NOMO-1 treated with DMSO at 0.1 percent for 48 hours (cell line): ENCODE measurements around the gene DLG1.

Source experiments
- DNase-seq: peaks from one replicate; lab custom pipeline; 2025; ENCODE audit not compliant: unreplicated experiment; lab: John Stamatoyannopoulos, UW

Gene DLG1

DNA sequence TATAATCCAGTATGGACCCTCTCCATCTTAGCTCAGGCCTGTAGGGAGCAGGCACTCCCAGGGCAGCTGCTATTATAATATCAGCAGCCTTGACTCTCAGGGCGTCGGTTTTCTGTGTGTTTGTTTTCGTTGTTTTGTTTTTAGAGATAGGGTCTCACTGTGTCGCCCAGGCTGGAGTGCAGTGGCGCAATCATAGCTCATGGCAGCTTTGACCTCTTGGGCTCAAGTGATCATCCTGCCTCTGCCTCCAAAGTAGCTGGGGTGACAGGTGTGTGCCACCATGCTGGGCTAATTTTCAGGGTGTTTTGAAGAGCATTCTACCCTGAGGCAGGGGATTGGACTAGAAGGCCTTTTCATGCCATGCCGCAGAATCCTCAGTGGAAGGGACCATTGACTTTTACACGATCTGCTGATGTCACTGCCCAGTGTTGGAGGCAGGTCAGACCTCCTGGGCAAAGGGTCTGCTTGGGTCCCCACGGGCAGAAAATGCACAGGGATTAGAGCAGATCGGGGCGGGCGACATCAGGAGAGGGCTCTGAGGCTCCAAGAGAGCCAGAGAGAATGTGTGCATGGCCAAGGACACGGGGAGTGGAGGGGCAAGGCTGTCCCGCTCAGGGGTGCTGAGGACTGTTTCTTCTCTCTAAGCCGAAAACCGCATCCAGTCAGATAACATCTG is 276.5 kb downstream of the DLG1 start:
- DNase-seq = no peak

DNA sequence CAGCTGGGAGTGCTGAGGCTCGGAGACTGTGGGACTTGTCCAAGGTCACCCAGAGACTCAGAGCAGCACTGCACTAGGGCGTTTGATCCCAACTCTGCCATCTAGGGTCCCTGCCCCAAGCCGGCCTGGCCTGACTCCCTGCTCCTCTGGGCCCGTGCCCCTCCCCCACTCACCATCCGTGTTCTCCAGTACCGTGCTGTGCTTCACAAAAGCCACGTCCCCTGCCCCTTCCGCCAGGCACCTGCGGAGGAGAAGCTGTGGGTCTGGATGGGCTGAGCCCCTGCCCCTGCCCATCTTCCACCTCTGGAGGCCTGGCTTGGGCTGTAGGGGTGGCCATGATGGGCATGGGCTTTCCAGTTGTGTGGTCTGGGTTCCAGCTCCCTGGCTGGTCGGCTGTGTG is 277.2 kb downstream of the DLG1 start:
- no peak for DNase-seq

DNA sequence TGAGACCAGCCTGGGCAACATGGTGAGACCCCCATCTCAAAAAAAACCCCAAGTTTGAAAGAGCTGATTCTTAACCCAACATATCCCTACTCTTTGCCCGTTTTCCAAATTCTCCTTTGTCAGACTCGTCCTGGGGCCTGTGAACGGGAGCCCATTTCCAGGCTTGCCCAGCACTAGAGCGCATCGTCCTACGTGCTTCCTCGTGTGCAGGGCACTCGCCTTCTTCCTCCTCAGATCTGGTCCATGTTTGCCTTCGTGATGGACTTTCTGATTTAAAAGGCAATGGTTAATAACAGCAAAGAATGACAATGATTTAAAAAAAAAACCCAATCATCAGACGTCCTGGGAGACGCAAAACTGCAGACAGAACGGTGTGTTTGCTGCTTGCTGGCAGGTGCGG is 278.9 kb downstream of the DLG1 start:
- no peak for DNase-seq

DNA sequence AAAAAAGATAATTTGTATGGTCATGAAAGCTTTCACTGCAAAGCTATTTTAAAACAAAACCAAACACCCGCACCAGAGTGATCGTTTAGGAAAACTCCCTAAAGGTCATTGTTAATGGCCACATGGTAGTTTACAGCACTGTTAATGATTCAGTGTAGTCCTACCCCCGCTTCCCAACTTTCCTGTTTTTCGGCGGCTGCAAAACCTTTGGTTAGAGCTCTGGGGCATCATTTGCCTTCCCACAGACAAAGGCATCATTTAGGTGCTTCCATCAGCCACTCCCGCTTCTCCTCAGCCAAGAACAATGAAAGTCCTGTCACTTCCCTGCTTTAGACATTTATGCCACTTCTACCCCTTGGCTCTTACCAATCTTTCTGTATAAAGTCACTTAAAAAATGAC is 279.4 kb downstream of the DLG1 start:
- DNase-seq = no peak

DNA sequence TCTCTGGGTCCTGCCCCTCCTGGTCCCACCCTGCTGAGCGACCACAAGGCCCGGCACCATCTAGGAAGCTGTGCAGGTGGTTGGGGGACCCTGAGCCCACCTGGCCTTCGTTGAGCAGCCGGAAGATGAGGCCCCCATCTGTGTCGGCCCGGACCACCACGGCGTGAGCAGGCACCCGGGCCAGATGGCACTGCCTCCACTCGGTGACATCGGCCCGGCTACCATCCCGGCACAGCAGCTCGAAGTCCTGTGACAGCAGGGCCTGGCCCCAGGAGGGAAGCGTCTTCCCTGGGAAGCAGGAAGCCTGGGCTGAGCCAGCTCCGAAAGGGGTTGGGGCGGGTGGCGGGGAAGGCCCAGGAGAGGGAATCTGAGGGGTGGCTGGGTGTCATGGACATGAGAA is 281.4 kb downstream of the DLG1 start:
- DNase-seq = no peak

DNA sequence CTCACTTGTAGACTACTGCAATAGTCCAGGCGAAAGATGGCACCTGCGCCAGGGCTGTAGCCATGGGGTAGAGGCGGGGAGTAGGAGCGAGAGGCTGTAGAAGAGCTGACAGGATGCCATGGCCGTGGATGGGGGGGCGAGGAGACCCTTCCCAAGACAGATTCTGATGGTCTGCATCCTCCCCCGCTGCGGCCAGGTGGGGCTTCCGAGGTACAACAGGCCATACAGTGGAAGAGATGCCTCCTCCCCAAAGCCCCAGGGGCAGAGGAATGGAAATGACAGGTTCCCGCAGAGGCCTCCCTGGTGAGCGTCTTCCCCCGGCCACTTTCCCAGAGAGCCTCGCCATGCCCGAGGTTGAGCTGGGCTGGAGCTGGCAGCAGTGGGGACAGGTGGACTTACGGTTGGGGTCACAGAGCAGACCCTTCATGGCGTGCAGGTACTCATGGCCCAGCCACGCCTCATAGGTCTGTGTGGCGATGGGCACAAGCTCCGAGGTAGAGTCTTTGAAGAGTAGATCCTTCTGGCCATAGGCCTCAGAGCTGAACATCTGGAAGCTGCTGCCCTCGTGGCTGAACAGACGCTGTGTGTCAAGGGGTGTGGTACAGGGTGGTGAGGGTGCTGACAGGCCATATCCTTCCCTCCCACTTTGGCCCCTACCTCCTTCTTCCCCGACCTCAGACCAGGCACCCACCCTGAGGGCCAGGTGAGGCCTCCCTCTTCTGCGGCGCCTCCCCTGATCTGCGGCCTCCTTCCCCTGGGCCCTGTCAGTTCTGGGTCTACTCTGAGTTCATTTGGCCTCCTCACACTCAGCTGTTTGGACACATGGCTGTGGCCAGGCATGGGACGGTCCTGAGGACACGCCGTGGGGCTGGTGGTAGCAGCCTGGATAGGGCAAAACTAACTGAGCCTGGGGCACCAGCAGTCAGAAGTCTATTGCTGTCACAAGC is 282.3 kb downstream of the DLG1 start:
- no peak for DNase-seq

DNA sequence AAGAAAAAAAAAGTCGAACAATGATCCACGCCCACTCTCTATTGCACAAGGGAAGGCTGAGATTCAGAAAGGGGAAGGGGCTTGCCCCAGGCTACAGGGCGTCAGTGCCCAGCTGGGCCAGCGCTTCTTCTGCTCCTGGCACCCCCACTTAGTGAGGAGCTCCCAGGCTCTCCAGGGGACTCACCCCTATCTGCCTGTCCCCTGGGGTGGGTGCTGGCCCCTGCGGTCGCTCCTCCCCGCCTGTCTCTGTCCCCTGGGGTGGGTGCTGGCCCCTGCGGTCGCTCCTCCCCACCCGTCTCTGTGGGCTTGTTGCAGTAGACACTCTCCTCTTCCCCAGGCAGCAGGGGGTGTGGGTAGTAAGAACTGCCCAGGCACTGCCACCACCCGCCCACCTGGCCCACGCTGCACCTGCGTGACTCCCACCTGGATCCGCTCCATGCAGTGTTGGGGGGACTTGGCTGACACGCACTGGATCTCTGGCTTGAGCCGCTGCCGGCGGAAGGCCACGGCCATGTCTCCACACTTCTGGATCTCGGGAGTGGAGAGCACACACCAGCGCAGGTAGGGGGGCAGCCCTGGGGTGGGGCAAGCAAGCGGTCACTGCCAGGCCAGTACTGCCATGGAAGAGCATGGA is 283.4 kb downstream of the DLG1 start:
- no peak for DNase-seq

- no peak for DNase-seq
These were observed 284.4 kb downstream of the DLG1 start for GRCh38 chr3:197014024-197014423.

GRCh38 chr3:197012540-197012883 is 285.9 kb downstream of the DLG1 start:
- DNase-seq = no peak

DNA sequence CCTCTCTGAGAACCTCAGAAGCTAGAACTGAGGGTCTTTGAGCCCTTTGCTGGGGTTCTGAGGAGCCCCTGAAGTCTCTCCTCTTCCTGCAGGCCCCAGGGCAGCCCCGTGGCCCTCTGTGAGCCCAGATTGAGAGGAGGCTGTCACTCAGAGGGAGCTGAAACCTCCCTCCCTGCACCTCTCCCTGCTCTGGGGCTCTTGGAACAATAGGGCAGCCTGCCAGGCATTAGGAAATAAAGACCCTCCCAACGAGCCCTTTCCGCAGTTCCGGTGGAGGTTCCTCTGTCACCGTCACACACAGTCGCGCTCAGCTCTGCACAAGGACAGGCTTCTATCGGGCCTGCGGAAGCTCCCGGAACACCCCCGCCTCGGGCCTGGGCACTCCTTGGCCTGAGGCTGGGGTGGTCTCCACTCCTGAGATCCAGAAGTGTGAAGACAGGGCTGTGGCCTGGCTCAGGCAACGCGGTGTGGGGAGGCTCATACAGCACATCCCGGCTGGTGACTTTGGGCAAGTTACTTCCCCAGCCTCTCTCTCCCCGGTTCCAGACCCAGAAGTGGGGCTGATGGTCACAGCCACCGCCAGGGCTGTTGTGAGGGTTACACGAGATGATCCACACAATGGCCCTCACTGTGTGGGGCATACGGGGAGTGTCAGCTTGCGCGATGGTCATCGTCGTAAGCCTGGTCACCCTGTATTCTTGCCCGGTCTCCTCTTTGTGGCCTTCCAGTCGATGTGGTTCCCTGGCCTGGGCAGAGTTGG is 286.5 kb downstream of the DLG1 start:
- no peak for DNase-seq

- no peak for DNase-seq
These were observed 287.7 kb downstream of the DLG1 start for GRCh38 chr3:197010556-197011351.

- DNase-seq = no peak
These were observed 288.8 kb downstream of the DLG1 start for GRCh38 chr3:197009532-197010019.

DNA sequence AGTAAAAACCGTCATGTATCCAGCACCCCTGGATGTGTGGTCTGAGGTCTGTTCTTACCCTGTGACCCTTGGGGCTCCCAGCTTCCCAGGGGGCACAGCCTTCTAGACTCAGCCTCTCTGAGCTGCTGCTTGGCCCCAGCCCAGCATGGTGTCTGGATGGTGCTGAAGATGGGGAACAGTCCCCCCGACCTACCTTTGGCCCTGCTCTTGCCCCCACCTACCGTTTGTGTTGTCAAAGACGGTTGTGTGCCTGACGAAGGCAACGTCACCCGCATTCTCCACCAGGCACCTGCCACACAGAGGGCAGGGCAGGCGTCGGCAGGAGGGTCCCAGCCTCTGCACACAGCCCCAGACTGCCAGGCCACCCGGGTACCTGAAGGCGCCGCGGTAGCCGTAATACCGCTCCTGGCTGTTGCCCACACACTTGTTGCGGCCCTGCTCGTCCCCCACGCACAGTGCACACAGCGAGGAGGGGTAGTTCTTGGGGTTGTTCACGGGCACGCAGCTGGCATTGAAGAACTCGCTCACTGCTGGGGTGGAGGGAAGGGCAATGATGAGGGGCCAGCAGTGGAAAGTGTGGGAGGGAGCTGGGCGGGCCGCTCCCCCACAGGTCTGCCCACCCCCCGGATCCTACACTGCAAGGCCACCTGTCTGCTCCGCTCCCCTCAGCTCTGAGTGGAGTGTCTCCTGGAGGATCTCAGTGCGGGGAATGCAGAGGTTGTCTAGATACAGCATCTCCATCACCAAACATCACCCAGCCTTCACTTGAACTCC is 289.8 kb downstream of the DLG1 start:
- DNase-seq = no peak

DNA sequence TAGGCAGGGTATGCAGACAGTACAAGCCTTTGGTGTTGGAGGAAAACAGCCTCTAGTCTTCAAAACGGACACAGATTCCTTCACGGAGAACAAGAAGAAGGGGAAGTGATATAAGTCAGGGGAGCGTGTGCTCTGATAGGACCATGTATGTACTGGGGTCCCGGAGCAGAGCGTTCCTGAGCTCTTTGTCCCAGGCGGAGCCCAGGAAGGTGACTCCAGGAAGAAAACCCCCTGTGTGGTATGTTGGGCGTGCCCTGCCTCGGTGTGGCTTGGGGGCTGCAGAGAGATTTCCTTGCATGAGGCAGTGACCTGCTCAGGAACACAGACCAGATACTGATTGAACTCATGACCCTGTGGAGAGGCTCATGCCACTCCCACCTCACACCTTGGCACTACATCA is 290.5 kb downstream of the DLG1 start:
- no peak for DNase-seq

- DNase-seq = no peak
These were observed 291.0 kb downstream of the DLG1 start for GRCh38 chr3:197007296-197007940.

GRCh38 chr3:197006860-197007259 is 291.6 kb downstream of the DLG1 start:
- no peak for DNase-seq

DNA sequence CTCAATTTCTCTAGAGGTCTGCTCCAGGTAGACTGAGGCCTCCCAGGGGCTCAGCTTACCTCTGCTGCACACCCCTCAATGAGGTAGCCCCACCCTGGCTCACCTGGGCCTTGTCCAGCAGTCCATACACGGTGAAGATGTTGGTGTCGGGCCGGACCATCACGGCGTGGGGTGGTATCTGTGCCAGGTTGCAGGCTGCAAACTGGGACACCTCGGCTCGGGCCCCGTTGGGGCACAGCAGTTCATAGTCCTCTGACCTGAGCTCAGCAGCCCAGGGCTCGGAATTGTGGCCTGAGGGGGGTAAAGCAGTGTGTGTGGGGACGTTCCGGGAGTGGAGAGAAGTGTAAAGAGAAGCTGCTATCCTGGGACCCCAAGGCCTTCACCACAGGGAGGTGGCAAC is 292.0 kb downstream of the DLG1 start:
- DNase-seq = no peak

- DNase-seq = peak; percentile 58
These were observed 294.7 kb downstream of the DLG1 start for GRCh38 chr3:197003461-197004385.
